GM19397 (cell line): ENCODE measurements around the gene RNLS.

Experiments used
- ATAC-seq: cut with Tn5 transposase; IDR thresholded peaks from one replicate; pipeline ENCODE4 v1.9.1; 2021; ENCODE audit warnings: mild to moderate bottlenecking, moderate library complexity; ENCODE audit not compliant: unreplicated experiment

The RNLS gene

DNA sequence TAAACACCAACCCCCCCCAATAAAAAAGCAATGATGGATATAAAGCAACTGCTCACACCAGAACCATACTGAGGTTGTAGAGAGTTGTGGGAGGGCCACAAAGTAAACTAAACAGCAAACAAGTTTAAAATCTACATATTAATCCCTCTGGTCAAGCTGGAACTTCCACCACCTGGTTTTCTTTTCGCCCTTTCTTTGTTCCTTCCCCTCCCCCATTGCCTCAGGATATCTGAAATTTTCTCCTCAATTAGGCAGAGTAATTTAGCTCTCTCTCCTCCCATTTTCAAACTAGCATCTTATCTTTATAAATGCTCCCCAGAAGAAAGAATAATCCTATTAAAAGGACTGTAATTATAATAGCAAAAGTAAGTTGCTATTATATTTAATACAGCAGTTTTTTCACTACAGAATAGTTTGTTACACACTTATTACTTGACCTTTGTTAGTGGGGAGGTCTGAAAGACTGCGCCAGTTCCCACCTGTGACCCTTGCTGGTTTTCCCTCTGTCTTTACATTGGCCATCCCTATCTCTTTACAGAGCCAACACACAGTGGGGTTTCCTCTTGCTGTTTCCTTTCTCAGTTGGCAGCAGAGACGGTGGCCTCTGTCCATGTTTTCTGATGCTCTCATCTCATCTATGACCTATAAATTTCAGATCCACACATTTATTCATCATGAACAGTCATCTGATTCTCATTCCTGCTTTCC is 235.4 kb downstream of the RNLS start:
- no peak for ATAC-seq

DNA sequence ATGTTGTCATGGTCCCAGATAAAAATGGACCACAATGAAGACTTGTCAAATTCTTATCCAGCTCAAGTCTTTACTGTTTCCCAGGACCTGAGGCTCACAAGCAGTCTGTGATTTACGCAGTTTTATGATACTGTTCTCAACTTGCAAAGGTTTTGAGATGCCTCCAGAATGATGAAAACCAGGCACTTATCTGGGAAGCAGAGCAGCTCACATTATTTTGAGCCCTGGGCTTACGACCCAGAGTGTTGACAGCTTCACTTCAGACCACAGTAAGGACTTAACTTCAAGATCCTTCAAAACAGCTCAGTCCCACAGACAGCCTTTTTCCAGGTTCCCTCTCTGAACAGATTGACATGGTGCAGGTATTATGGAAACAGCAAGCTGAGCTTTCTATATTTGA is 236.1 kb downstream of the RNLS start:
- ATAC-seq = no peak

DNA sequence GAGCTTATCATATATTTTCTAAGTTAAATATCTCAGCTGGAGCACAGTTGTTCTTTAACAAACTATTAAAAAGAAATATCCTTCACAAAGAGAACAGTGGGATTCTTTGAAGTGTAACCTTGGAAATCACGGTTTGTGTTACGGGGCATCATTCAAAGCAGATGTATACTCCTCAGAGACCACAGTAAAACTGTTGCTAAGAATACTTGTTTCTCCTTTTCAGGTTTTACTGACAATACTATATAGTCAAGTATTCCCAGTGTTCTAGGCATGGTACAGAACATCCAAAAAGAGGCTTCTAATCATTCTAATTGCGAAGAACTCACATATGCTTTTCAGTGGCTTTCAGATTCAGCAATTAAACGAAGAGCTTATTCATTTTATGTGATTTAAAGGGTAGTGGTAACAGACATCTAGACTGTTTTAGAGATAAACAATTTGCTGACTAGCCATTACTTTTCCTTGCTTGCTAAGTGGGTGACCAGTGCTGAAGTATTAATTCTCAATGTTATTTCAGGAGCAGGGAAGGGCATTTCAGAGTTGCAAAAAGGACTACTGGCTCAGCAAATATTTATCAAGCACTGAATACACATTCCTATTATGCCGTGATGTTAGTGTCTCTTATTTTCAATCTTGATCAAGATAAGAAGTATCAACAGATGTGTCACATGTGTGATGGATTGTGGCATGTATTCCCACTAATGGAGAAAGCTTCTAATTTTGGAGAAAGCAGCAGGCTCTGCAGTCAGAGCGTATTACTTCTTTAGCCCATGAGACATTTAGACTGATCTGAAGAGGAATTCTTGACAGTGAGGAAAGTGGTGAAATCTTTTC is 236.8 kb downstream of the RNLS start:
- ATAC-seq = no peak

DNA sequence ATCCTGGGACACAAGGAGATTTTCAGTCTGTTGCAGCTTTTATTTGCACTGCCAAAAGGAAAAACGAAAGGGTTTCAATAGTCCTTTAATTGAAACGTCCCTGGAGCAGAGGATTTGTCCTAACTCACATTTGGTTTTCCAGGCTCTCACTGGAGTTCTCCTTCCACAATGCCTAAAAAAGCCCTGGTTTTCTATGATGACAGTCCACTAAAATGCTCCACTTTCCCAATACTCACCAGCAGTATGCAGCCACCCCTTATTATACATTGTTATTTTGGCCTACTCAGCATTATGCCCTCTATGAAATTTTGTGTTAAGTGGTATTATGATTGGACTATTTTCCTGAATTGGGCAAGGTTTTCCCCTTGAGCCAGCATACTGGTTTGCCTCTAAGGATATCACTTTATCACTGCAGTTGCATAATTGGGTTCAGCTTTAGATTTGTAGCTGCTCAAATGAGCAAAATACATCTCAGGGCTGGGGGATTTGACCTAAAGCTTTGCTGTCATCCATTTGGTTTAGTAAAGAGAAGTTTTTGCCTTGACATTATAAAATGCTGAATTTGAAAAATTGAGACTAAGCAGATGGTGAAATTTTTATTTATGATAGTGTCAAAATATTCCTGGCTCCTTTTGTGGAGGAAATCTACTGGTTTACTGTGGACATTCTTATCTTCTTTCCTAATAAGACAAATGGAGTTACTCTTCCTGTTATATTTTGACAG is 239.2 kb downstream of the RNLS start:
- no peak for ATAC-seq

GRCh38 chr10:88342733-88343310 is 240.3 kb downstream of the RNLS start:
- no peak for ATAC-seq

DNA sequence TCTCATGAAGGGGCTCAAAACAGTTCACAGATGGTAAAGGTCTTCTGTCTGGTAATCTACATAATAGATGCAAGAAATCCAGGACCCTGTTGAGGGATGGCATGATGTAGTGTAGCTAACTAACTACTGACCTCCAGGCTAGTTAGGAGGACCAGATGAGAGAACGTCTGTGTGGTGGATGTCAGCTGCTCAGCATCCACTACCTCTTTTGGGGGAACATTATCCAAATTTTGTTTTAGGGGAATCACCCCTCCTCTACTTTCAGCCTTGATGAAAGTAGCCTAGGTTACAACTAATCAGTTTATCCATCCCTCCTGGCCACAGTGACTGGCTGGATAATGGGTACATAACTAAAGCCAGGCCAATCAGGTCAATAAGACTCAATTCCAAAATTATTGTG is 246.0 kb downstream of the RNLS start:
- ATAC-seq = no peak

DNA sequence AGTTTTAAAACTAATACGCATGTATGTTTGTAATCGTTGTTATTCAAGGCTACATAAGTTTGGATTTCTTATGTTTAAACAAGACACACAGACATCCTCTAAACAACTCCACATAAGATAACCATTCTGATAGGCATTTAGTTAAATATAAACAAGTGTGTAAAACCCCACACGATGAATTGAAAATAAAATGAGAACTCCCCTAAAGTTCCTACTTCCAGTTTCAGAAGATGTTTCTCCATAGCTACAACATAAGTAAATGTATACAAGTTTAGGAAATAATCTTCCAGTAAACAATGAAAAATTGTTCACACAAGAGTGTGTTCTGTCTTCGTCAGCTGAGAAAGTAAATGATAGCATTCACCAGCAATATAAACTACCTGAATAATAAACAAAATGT is 246.8 kb downstream of the RNLS start:
- ATAC-seq = no peak

DNA sequence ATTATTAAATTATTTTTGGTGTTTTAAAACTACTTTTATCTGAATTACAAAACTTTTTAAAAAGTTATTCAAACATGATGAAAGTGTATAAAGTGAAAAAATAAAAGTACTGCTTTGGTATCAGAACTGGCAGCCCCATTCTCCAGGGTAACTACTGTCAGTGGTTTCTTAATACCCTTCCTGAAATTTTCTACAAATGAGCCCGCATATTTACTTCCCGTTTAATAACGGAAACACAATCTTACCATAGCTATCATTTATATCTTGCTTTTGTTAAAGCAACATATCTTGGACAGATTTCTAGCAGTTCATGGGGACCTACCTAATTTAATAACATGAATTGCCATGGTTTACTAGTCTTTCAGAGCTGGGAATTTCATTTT is 249.9 kb downstream of the RNLS start:
- no peak for ATAC-seq

DNA sequence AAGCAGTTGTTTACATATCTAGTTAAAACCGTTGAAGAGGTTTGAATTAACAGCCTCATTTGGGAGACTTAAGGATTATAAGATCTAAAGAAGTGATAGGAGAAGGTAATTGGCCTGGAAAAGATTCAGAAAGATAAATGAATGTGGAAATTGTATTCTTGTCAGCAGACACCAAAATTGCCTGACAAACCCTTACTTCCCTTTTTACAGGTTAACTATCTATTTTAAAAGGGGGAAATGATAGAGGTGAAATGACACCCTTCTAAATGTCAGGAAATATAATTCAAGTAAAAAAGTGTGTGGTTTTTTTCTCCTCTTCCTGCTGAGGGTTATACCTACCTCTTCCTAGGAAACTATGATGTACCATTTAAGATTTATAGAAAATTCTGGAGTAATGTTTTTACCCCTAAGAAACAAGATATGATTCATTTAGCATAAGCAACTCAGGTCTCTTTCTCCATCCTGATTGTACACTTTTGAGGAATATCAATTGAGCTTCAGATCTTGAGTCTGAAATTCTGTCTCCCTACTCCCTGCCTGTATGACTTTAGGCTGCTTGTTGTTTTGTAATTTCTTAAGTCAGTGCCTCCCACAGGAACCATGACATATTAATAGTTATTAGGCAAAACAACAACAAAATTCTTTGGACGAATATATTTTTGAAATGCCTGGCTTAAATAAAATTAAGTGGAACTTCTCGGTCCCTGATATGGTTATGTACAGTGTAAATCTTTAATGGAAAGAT is 250.4 kb downstream of the RNLS start:
- ATAC-seq = no peak

GRCh38 chr10:88330174-88330573 is 252.9 kb downstream of the RNLS start:
- no peak for ATAC-seq

DNA sequence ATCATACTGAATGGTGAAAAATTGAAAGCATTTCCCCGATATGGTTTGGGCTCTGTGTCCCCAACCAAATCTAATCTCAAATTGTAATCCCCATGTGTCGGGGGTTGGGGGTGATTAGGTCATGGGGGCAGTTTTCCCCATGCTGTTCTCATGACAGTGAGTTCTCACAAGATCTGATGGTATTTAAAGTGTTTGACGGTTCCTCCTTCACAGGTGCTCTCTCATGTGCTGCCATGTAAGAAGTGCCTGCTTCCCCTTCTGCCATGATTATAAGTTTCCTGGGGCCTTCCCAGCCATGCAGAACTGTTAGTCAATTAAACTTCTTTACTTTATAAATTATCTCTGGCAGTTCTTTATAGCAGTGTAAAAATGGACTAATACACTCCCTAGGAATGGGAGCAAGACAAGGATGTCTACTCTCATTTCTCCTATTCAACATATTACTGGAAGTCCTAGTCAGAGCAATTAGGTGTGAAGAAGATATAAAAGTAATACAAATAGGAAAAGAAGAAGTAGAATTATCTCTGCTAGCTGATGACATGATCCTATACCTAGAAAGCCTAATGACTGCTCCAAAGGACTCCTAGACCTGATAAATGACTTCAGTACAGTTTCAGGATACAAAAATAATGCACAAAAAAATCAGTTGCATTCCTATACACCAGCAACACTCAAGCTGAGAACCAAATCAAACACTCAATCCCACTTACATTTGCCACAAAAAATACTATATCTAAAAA is 260.6 kb downstream of the RNLS start:
- ATAC-seq = no peak

GRCh38 chr10:88319960-88320517 is 263.1 kb downstream of the RNLS start:
- no peak for ATAC-seq

DNA sequence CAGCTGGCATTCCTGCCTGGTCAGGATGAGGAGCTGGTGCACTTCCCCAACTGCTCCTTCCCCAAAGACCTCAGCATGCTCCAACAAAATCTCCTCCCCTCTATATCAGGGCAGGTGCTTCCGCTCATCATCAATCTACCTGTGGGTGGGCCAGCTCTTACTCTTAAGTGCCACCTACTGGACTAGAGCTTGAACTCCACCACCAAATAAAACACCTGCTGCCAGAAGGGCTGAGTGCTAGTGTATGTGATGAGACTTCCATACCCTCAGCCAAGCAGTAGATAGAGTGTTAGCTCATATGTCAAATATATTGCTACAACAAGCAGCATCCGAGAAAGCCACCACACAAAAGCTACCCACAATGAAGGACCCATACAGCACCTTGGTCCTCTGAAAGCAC is 264.3 kb downstream of the RNLS start:
- no peak for ATAC-seq

GRCh38 chr10:88317099-88317498 is 266.0 kb downstream of the RNLS start:
- no peak for ATAC-seq

GRCh38 chr10:88316292-88316861 is 266.7 kb downstream of the RNLS start:
- no peak for ATAC-seq

DNA sequence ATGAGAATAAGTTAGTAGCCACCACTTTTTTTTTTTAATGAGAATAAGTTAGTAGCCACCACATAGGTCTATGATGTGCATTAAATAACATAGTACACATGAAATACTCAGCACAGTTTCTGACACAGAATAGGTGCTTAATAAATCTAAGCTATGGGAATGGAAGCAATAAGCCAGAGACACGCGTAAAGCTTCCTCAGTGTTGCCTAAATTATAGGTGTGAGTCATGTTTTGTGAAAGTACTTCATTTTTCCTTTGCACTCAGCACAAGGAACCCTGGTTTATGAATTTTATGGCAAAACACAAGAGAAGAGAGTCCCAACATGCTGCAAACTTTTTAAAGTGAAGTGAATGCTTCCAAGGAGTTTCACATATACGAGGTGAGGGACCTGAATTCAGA is 267.4 kb downstream of the RNLS start:
- ATAC-seq = no peak

- no peak for ATAC-seq
Measured at GRCh38 chr10:88314362-88314761, 268.8 kb downstream of the RNLS start.

GRCh38 chr10:88313878-88314277 is 269.2 kb downstream of the RNLS start:
- no peak for ATAC-seq

DNA sequence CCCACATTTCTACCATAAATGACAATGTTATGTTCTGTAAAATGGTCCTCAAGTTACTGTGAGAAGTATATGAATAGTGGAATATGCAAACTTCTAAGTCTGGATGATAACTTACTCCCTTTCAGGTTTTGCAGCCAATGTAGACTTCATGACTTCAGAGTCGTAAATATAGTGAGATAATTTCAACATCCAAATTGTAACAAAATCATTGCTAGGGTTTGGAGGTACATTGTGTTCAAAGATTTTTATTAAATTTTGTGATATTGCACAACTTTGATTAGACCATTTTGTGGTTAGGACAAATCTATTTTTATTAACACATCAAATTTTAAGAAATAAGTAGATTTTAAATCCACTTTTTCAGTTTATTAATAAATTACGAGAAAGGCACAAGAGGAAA is 270.3 kb downstream of the RNLS start:
- no peak for ATAC-seq
